Measurements from ENCODE around the gene SCN7A. TPM values are rescaled to one million over a fixed set of nuclear protein-coding genes. Genes with fewer than 3 reads are reported as not detected.
"Not testable (repeated sequence)": the region's sequence is repeated elsewhere in the genome, so short reads cannot be mapped to it uniquely, and the experiment has no call there.

Gene SCN7A
- total RNA-seq, 2 donors from 2014 or later: 0.18 to 0.29 TPM

GRCh38 chr2:166458674-166459073 is 35.4 kb downstream of the SCN7A start:
- Mint-ChIP-seq H3K27me3 (ENCODE audit: insufficient read depth) (no peaks in the 10 kb centered on the region), H3K27ac (no peak overlapping the region), H3K36me3 (ENCODE audit: low read depth) (no peaks in the 10 kb centered on the region), H3K4me1 (no peaks in the 10 kb centered on the region), H3K9me3 (no peaks in the 10 kb centered on the region), H3K4me3 (no peak overlapping the region)
- no peak for DNase-seq
- no peaks in the 10 kb centered on the region for H3K27me3 ChIP-seq (ENCODE audit: control insufficient read depth, insufficient read depth, low read length, poor library complexity, severe bottlenecking)
- H3K4me1 ChIP-seq (ENCODE audit: control insufficient read depth, insufficient read depth, low read length): no peaks in the 10 kb centered on the region
- H3K36me3 ChIP-seq (ENCODE audit: control insufficient read depth, insufficient read depth, low read length): no peaks in the 10 kb centered on the region
- H3K27ac ChIP-seq (ENCODE audit: low read depth, low read length): no peak overlapping the region
- 100% methylated on average over 1 of the region's 1 CpG for whole genome bisulfite sequencing, 2 experiments (ENCODE audit: insufficient coverage in 1 of 2, insufficient read length in 1 of 2)
- H3K4me3 ChIP-seq (ENCODE audit: low read length): no peak overlapping the region
- H3K9ac ChIP-seq (ENCODE audit: extremely low read depth, low read length, poor library complexity, severe bottlenecking): no peak overlapping the region
- H3K9me3 ChIP-seq (ENCODE audit: control insufficient read depth, low read length): no peaks in the 10 kb centered on the region
- no peak for TF ChIP-seq CTCF (conservative IDR thresholded peaks at IDR 0.05)

- not testable (repeated sequence) for H3K27ac Mint-ChIP-seq; H3K27me3 Mint-ChIP-seq (ENCODE audit: insufficient read depth); H3K4me3 ChIP-seq (ENCODE audit: low read length); H3K4me1 Mint-ChIP-seq; H3K27ac ChIP-seq (ENCODE audit: low read depth, low read length); H3K9ac ChIP-seq (ENCODE audit: extremely low read depth, low read length, poor library complexity, severe bottlenecking); H3K27me3 ChIP-seq (ENCODE audit: control insufficient read depth, insufficient read depth, low read length, poor library complexity, severe bottlenecking); DNase-seq; H3K4me1 ChIP-seq (ENCODE audit: control insufficient read depth, insufficient read depth, low read length); H3K36me3 Mint-ChIP-seq (ENCODE audit: low read depth); H3K36me3 ChIP-seq (ENCODE audit: control insufficient read depth, insufficient read depth, low read length); H3K4me3 Mint-ChIP-seq; H3K9me3 ChIP-seq (ENCODE audit: control insufficient read depth, low read length); H3K9me3 Mint-ChIP-seq
- WGBS, 2 experiments (ENCODE audit: insufficient coverage in 1 of 2, insufficient read length in 1 of 2): 80 to 89% methylated on average over 1 to 4 of the region's 4 CpGs
These were observed 38.2 kb downstream of the SCN7A start for GRCh38 chr2:166455823-166456222.

DNA sequence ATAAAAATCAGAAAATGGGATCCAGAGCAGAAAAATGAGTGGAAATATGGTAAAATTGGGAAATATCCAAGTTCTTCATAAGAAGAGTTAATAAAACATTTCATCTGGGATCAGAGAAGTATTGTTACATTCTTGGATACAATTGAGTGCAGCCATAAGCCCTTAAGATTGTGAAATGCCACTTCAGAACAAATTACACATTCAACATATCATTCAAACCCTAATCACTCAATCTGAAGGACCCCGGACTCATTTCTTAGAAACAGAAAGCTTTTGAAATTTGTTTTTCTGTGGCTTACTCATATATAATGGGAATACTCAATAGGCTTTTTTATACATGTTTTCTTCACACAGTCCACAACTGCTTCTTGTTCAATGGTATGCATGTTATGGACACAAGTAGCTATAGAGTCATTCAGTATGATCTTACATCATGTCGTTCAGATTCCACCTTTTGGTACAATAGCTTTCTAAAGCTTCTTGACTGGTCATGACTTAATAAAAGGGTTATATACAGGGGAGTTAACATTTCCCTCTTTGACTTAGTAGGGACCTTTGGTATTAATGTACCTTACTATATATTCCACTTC is 39.9 kb downstream of the SCN7A start:
- no peak for TF ChIP-seq CTCF (conservative IDR thresholded peaks at IDR 0.05)
- Mint-ChIP-seq H3K27me3 (ENCODE audit: insufficient read depth) (no peaks in the 10 kb centered on the region), H3K4me1 (no peaks in the 10 kb centered on the region), H3K27ac (no peak overlapping the region), H3K4me3 (no peak overlapping the region), H3K9me3 (no peaks in the 10 kb centered on the region), H3K36me3 (ENCODE audit: low read depth) (no peaks in the 10 kb centered on the region)
- 80 to 83% methylated on average over 1 to 2 of the region's 2 CpGs for WGBS, 2 experiments (ENCODE audit: insufficient coverage in 1 of 2, insufficient read length in 1 of 2)
- Histone ChIP-seq H3K36me3 (ENCODE audit: control insufficient read depth, insufficient read depth, low read length) (no peaks in the 10 kb centered on the region), H3K27ac (ENCODE audit: low read depth, low read length) (no peak overlapping the region), H3K4me1 (ENCODE audit: control insufficient read depth, insufficient read depth, low read length) (no peaks in the 10 kb centered on the region), H3K27me3 (ENCODE audit: control insufficient read depth, insufficient read depth, low read length, poor library complexity, severe bottlenecking) (no peaks in the 10 kb centered on the region), H3K9me3 (ENCODE audit: control insufficient read depth, low read length) (no peaks in the 10 kb centered on the region), H3K4me3 (ENCODE audit: low read length) (no peak overlapping the region), H3K9ac (ENCODE audit: extremely low read depth, low read length, poor library complexity, severe bottlenecking) (no peak overlapping the region)
- DNase-seq: no peak

GRCh38 chr2:166451468-166451867 is 42.6 kb downstream of the SCN7A start:
- no peak overlapping the region for H3K27ac Mint-ChIP-seq
- Histone ChIP-seq H3K27ac (ENCODE audit: low read depth, low read length) (no peak overlapping the region), H3K4me1 (ENCODE audit: control insufficient read depth, insufficient read depth, low read length) (no peaks in the 10 kb centered on the region), H3K27me3 (ENCODE audit: control insufficient read depth, insufficient read depth, low read length, poor library complexity, severe bottlenecking) (no peaks in the 10 kb centered on the region), H3K4me3 (ENCODE audit: low read length) (no peak overlapping the region), H3K9me3 (ENCODE audit: control insufficient read depth, low read length) (no peaks in the 10 kb centered on the region), H3K9ac (ENCODE audit: extremely low read depth, low read length, poor library complexity, severe bottlenecking) (no peak overlapping the region), H3K36me3 (ENCODE audit: control insufficient read depth, insufficient read depth, low read length) (no peaks in the 10 kb centered on the region)
- H3K27me3 Mint-ChIP-seq (ENCODE audit: insufficient read depth): peaks cover 2% of the 10 kb centered on the region
- no peaks in the 10 kb centered on the region for H3K4me1 Mint-ChIP-seq
- peaks cover 2% of the 10 kb centered on the region for H3K9me3 Mint-ChIP-seq
- 80% methylated on average over 1 of the region's 1 CpG; no CpG with 5 or more reads in 1 of the 2 experiments for WGBS, 2 experiments (ENCODE audit: insufficient coverage in 1 of 2, insufficient read length in 1 of 2)
- no peaks in the 10 kb centered on the region for H3K36me3 Mint-ChIP-seq (ENCODE audit: low read depth)
- H3K4me3 Mint-ChIP-seq: no peak overlapping the region
- TF ChIP-seq CTCF (conservative IDR thresholded peaks at IDR 0.05): no peak
- no peak for DNase-seq

Measured in endodermal cell (in vitro differentiated cells).